Measurements from ENCODE around the gene AAMDC. TPM values are rescaled to one million over a fixed set of nuclear protein-coding genes. Genes with fewer than 3 reads are reported as not detected.
"Not testable (repeated sequence)": the region's sequence is repeated elsewhere in the genome, so short reads cannot be mapped to it uniquely, and the experiment has no call there.

Gene AAMDC
- total RNA-seq, 1 experiment from 2014 or later: 22.8 TPM

- H3K4me3 Mint-ChIP-seq: no peak overlapping the region
- CTCF ChIA-PET: no interaction called here
- peaks cover 43% of the 10 kb centered on the region for H3K9me3 Mint-ChIP-seq
- TF ChIP-seq PRRX2 (CRISPR knock-in tag; IDR thresholded peaks at IDR 0.05) (no peak), CDX4 (CRISPR knock-in tag; IDR thresholded peaks at IDR 0.05; ENCODE audit: borderline replicate concordance) (no peak), ZSCAN18 (CRISPR knock-in tag; IDR thresholded peaks at IDR 0.05) (no peak), SMAD3 (CRISPR knock-in tag; IDR thresholded peaks at IDR 0.05; ENCODE audit: borderline replicate concordance) (no peak), E2F4 (CRISPR knock-in tag; IDR thresholded peaks at IDR 0.05; ENCODE audit: borderline replicate concordance, low read depth) (no peak)
- H3K27me3 Mint-ChIP-seq (ENCODE audit: low read depth): peaks cover 4% of the 10 kb centered on the region; the same call in 1 of the 2 replicates
- ATAC-seq (no peak), DNase-seq (ENCODE audit: low spot score) (no peak)
- POLR2A ChIA-PET: no interaction called here
- no peak overlapping the region for H3K27ac Mint-ChIP-seq
- H3K4me1 Mint-ChIP-seq: no peaks in the 10 kb centered on the region
- H3K36me3 Mint-ChIP-seq: peaks cover 46% of the 10 kb centered on the region
Measured at GRCh38 chr11:77851503-77851902, 30.6 kb downstream of the AAMDC start.

- ATAC-seq: no peak
- peaks cover 57% of the 10 kb centered on the region for H3K9me3 Mint-ChIP-seq
- no peak for DNase-seq (ENCODE audit: low spot score)
- peaks cover 57% of the 10 kb centered on the region for H3K36me3 Mint-ChIP-seq
- no peaks in the 10 kb centered on the region; the same call in 1 of the 2 replicates for H3K4me1 Mint-ChIP-seq
- H3K4me3 Mint-ChIP-seq: no peak overlapping the region
- ChIA-PET POLR2A (no interaction called here), CTCF (no interaction called here)
- H3K27ac Mint-ChIP-seq: no peak overlapping the region
- peaks cover 4% of the 10 kb centered on the region; the same call in 1 of the 2 replicates for H3K27me3 Mint-ChIP-seq (ENCODE audit: low read depth)
- TF ChIP-seq FOXJ3 (CRISPR knock-in tag; IDR thresholded peaks at IDR 0.05; ENCODE audit: borderline replicate concordance): no peak
- TF ChIP-seq ZBTB21 (CRISPR knock-in tag; IDR thresholded peaks at IDR 0.05; ENCODE audit: borderline replicate concordance): no peak
- no peak for TF ChIP-seq NR2C2 (CRISPR knock-in tag; IDR thresholded peaks at IDR 0.05)
- TF ChIP-seq ZNF281 (CRISPR knock-in tag; IDR thresholded peaks at IDR 0.05): no peak
- TF ChIP-seq RORB (CRISPR knock-in tag; IDR thresholded peaks at IDR 0.05): no peak
- TF ChIP-seq ZMAT4 (CRISPR knock-in tag; IDR thresholded peaks at IDR 0.05): no peak
- TF ChIP-seq NFE2L1 (CRISPR knock-in tag; IDR thresholded peaks at IDR 0.05): no peak
- no peak for TF ChIP-seq ETV6 (CRISPR knock-in tag; IDR thresholded peaks at IDR 0.05)
- TF ChIP-seq FOXP1 (CRISPR knock-in tag; IDR thresholded peaks at IDR 0.05; ENCODE audit: borderline replicate concordance): no peak
Measured at GRCh38 chr11:77854838-77855237, 33.9 kb downstream of the AAMDC start.

GRCh38 chr11:77857906-77858457 is 37.0 kb downstream of the AAMDC start:
- DNase-seq (ENCODE audit: low spot score); CTCF ChIA-PET; H3K4me3 Mint-ChIP-seq; H3K27ac Mint-ChIP-seq; ATAC-seq; H3K27me3 Mint-ChIP-seq (ENCODE audit: low read depth); H3K4me1 Mint-ChIP-seq: not testable (repeated sequence)
- Mint-ChIP-seq H3K36me3 (peaks cover 46% of the 10 kb centered on the region), H3K9me3 (peaks cover 41% of the 10 kb centered on the region)
- POLR2A ChIA-PET: interaction anchor here (0.7 kb wide), 1 partner anchor 24 kb away, joined by 3 read pairs; no protein-coding TSS in a partner anchor

GRCh38 chr11:77861444-77861843 is 40.5 kb downstream of the AAMDC start:
- H3K27ac Mint-ChIP-seq; H3K4me3 Mint-ChIP-seq; POLR2A ChIA-PET; H3K4me1 Mint-ChIP-seq; CTCF ChIA-PET; DNase-seq (ENCODE audit: low spot score); ATAC-seq; H3K27me3 Mint-ChIP-seq (ENCODE audit: low read depth): not testable (repeated sequence)
- peaks cover 13% of the 10 kb centered on the region for H3K36me3 Mint-ChIP-seq
- peaks cover 14% of the 10 kb centered on the region for H3K9me3 Mint-ChIP-seq

Data from WTC11 (cell line).